Mucosa of descending colon (tissue), 3 donors: Measurements from ENCODE around the gene PTP4A2. TPM values are rescaled to one million over a fixed set of nuclear protein-coding genes. Genes with fewer than 3 reads are reported as not detected.
A peak's percentile ranks its signal among the peaks of the same experiment; 100 is the strongest.

Source experiments
- ATAC-seq: fragments of 200-7000 bp; cut with Tn5 transposase; one replicate; pipeline ENCODE4 v1.9.1; 2020; ENCODE audit warnings: mild to moderate bottlenecking, moderate library complexity
- DNase-seq, 3 donors: peaks; one replicate each; pipeline ENCODE4 v3.0.0-alpha.2; 2020
- H3K36me3 ChIP-seq: fragments of 200-600 bp; one replicate; pipeline ENCODE4 v1.8.0; 2021; ENCODE audit warnings: low read depth, mild to moderate bottlenecking
- H3K4me1 ChIP-seq: fragments of 200-600 bp; one replicate; pipeline ENCODE4 v1.8.0; 2021; ENCODE audit warnings: low read depth, mild to moderate bottlenecking
- H3K4me3 ChIP-seq: fragments of 200-600 bp; one replicate; pipeline ENCODE4 v1.8.0; 2021; ENCODE audit warnings: mild to moderate bottlenecking
- H3K9me3 ChIP-seq: fragments of 200-600 bp; one replicate; pipeline ENCODE4 v1.8.0; 2021; ENCODE audit warnings: mild to moderate bottlenecking
- intact Hi-C, 2 donors: fragments of 100-400 bp; cut with DNase I in 1 of 2; cut with micrococcal nuclease in 1 of 2; formaldehyde crosslinking; loops; one replicate each; pipeline versions ENCODE4 v1.11.0 to v1.11.1; 2022; cut with DNase I, micrococcal nuclease
- total RNA-seq, 3 donors: library from RNA; stranded (reverse); fragmentation: NEBNext Ultra II Directional in 2 of 3; extraction: Animal tissue kit (Norgen Biotek cat#: 25700) in 2 of 3; gene quantifications; one replicate each; pipeline versions ENCODE4 v1.2.1 to v1.2.4, GENCODE V29; 2021 to 2023
- TF ChIP-seq, protein P1 (sequence below): fragments of 200-600 bp; IDR thresholded peaks from one replicate; pipeline ENCODE4 v1.8.0; 2022; ENCODE audit warnings: antibody characterized with exemption, mild to moderate bottlenecking
- donor health status: DM: no; HTN: no; CAD: no; lungs with moderate emphysema.
- donor health status: DM: no; HTN: no; CAD: no.
- donor health status: DM: no; HTN: yes; CAD: no.

PTP4A2 gene
- total RNA-seq, 3 donors from 2014 or later: 211 to 307 (median 298) TPM

DNA sequence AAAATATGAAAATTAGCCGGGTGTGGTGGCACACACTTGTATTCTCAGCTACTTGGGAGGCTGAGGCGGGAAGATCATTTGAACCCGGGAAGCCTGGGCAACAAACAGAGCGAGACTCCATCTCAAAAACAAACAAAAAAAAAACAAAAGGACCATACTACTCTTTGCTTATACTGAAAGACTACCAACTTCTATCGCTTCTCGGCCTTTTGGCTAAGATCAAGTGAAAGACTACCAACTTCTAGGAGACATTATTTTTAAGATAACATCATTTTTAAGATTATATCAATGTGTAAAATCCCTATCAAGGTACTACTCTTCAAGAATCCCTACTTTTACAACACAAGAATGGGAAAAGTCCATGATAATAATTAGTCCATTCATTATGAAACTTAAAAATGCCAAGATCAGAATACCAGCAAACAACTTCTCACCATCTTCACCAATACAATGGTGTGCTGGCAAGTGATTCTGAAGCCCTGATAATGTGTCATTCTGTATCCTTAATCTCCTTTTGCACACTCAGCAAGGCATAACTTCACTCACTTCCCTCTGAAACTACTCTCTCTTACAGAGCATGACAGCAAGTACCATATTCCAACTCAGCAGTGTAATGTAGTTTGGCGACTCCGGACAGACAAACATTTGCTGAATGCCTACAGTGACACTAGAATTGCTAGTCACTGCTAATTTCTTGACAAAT lies 1.7 kb downstream of the PTP4A2 start:
- Histone ChIP-seq H3K4me1 (peaks cover 57% of the 10 kb centered on the region), H3K9me3 (no peaks in the 10 kb centered on the region), H3K36me3 (no peaks in the 10 kb centered on the region), H3K4me3 (no peak overlapping the region)
- DNase-seq: no peak
- no peak for ATAC-seq
- TF ChIP-seq, protein P1, sequence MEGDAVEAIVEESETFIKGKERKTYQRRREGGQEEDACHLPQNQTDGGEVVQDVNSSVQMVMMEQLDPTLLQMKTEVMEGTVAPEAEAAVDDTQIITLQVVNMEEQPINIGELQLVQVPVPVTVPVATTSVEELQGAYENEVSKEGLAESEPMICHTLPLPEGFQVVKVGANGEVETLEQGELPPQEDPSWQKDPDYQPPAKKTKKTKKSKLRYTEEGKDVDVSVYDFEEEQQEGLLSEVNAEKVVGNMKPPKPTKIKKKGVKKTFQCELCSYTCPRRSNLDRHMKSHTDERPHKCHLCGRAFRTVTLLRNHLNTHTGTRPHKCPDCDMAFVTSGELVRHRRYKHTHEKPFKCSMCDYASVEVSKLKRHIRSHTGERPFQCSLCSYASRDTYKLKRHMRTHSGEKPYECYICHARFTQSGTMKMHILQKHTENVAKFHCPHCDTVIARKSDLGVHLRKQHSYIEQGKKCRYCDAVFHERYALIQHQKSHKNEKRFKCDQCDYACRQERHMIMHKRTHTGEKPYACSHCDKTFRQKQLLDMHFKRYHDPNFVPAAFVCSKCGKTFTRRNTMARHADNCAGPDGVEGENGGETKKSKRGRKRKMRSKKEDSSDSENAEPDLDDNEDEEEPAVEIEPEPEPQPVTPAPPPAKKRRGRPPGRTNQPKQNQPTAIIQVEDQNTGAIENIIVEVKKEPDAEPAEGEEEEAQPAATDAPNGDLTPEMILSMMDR: no peak
- intact Hi-C loops: no loop called here

DNA sequence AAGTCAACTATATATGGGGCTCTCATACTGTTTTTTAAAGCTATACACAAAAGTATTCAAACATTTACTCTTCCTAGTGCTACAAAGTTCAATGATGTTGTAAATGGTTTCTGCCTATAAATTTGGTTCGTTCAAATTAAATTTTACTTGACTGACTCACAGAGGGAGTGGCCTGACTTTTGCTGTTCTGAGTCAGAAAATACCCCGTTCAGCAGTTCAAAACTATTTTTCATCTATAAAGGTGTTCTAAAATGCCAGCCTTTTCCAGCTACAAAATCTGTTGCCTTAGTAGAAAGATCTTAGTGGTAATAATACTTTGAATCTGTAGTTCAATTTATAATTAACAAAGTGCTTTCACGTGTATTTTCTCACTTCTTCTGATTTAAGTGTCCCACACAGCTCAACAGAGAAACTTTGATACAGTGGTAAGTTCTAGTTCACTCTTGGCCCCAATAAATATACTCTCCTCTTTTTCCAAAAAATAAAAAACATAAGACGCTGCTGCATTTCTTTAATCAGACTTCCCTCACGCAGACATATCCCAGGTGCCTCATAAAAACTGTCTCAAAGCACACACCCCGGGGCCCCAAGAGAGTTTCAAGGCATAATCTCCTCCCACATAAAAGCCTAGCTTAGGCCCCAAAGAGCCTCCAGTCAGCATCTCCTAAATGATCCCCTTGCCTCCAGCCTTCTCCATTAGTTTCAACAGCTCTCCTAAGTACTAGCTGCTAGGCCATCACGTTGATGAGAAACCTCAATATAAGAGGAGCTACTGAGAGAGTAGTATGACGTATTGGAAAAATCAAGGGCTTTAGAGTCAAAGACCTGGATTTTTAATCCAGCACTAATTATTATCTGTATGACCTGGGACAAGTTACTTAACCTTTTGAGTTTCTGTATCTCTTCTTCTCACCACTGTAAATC lies 3.2 kb downstream of the PTP4A2 start:
- DNase-seq: peak in 1 of 3 donors; percentile 54
- TF ChIP-seq, protein P1: no peak
- intact Hi-C loops: no loop called here
- no peaks in the 10 kb centered on the region for H3K36me3 ChIP-seq
- no peak overlapping the region for H3K4me3 ChIP-seq
- peaks cover 62% of the 10 kb centered on the region for H3K4me1 ChIP-seq
- H3K9me3 ChIP-seq: no peaks in the 10 kb centered on the region
- ATAC-seq: peak; percentile 34

- Histone ChIP-seq H3K36me3 (no peaks in the 10 kb centered on the region), H3K9me3 (no peaks in the 10 kb centered on the region), H3K4me3 (no peak overlapping the region), H3K4me1 (peaks cover 67% of the 10 kb centered on the region)
- TF ChIP-seq, protein P1: no peak
- DNase-seq: no peak
- peak; percentile 26 for ATAC-seq
- intact Hi-C loops: no loop called here
Measured at GRCh38 chr1:31932491-31933316, 5.5 kb downstream of the PTP4A2 start.

DNA sequence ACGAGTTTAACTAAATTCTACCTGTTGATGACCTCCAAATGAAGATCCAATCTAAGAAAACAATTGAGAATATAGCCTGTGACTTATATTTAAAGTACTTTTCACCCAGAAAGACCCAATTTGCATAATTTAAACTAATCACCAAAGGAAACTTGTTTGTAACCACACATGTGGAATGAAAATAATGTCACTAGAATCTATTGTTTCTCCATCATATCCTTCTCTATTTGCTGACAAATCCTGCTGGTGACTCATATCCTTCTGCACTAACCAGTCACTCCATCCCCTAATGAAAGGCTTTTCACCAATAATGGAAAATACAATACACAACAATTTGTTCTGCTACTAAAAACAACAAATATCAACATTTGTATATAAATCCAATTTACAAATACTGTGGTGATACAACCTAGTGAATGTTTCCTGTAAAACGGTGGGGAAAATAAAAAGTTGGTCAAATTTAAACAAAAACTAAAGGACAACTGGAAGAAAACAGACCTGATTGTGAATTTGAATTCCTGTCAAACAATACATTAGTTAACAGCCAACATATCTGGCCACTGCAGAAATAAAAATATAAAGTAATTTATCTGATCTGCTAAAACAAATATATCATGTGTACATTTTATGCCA lies 6.5 kb downstream of the PTP4A2 start:
- TF ChIP-seq, protein P1: no peak
- intact Hi-C loops: no loop called here
- Histone ChIP-seq H3K4me3 (no peak overlapping the region), H3K9me3 (no peaks in the 10 kb centered on the region), H3K36me3 (no peaks in the 10 kb centered on the region), H3K4me1 (peaks cover 74% of the 10 kb centered on the region)
- DNase-seq: no peak
- ATAC-seq: peak; percentile 29
